Measurements from ENCODE around the gene UBE2S. TPM values are rescaled to one million over a fixed set of nuclear protein-coding genes. Genes with fewer than 3 reads are reported as not detected.

The UBE2S gene
- total RNA-seq, 1 experiment from 2014 or later, result 345 TPM

DNA sequence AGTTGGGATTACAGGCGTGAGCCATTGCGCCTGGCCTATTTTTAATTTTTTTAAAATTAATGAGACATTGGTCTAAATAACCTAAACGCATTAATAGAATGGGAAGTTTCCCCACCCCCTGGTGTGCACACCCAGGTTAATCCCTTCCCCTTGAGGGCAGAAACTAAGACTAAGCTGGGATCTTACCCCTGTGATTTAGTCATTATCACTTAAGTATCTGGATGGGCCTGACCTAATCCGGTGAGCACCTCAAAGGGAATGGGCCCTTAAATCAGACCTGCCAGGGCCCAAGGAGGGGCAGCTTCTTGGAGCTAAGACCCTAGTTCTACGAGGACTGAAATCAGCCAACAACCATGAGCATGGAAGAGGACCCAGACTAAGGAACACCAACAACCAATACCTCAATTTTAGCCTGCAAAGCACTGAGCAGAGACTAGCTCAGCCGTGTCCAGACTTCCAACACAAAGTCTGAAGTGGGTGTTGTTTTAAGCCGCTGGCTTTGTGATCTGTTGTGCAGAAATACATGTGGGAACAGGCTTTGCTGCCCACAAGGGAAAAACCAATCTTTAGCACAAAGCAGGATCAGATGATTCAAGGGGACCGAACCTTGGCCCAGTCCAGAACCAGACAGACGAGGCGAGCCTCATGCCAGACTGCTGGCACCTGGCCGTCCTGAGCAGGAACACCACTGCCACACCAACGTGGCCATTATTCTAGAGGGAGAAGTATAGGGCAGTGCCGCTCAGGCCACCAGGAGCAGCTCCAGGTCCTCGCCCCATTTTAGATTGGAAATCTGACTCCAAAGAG lies 7.1 kb downstream of the UBE2S start:
- ChIA-PET CTCF (interaction anchor here (0.7 to 1.6 kb wide), 3 partner anchors 12 to 99 kb away, joined by 3 to 4 read pairs (median 4); no protein-coding TSS in a partner anchor), POLR2A (interaction anchor here (1.1 to 2.7 kb wide), 5 partner anchors 9 to 143 kb away, joined by 3 to 7 read pairs (median 4); no protein-coding TSS in a partner anchor)
- Mint-ChIP-seq H3K9me3 (ENCODE audit: unreplicated experiment) (no peaks in the 10 kb centered on the region), H3K27me3 (ENCODE audit: insufficient read depth, unreplicated experiment) (no peaks in the 10 kb centered on the region), H3K27ac (ENCODE audit: low read depth, unreplicated experiment) (no peak overlapping the region), H3K4me1 (ENCODE audit: insufficient read depth, unreplicated experiment) (peaks cover 7% of the 10 kb centered on the region), H3K4me3 (ENCODE audit: unreplicated experiment) (no peak overlapping the region), H3K36me3 (ENCODE audit: insufficient read depth, unreplicated experiment) (peaks cover 37% of the 10 kb centered on the region)
- no TSS peak for BruUV-seq (replicated peaks)
- no peak for TF ChIP-seq CTCF (IDR thresholded peaks at IDR 0.05; ENCODE audit: unreplicated experiment)
- no peak for DNase-seq (ENCODE audit: unreplicated experiment)
- intact Hi-C loops (cut with micrococcal nuclease), result no loop called here

- intact Hi-C loops (cut with micrococcal nuclease), result no loop called here
- Mint-ChIP-seq H3K4me3 (ENCODE audit: unreplicated experiment) (no peak overlapping the region), H3K36me3 (ENCODE audit: insufficient read depth, unreplicated experiment) (peaks cover 19% of the 10 kb centered on the region), H3K27me3 (ENCODE audit: insufficient read depth, unreplicated experiment) (no peaks in the 10 kb centered on the region), H3K4me1 (ENCODE audit: insufficient read depth, unreplicated experiment) (peaks cover 4% of the 10 kb centered on the region), H3K9me3 (ENCODE audit: unreplicated experiment) (no peaks in the 10 kb centered on the region), H3K27ac (ENCODE audit: low read depth, unreplicated experiment) (no peak overlapping the region)
- TF ChIP-seq CTCF (IDR thresholded peaks at IDR 0.05; ENCODE audit: unreplicated experiment), result no peak
- CTCF ChIA-PET, result interaction anchor here (1.3 kb wide), 1 partner anchor 55 kb away, joined by 4 read pairs; no protein-coding TSS in a partner anchor
- no TSS peak for BruUV-seq (replicated peaks)
- no peak for DNase-seq (ENCODE audit: unreplicated experiment)
- POLR2A ChIA-PET, result interaction anchor here (0.7 to 2.7 kb wide), 6 partner anchors 9 to 280 kb away, joined by 3 to 8 read pairs (median 6); partner anchors contain the start of genes TMEM238 and UBE2S
These were observed 9.2 kb downstream of the UBE2S start for GRCh38 chr19:55398200-55398925.

GRCh38 chr19:55392820-55393761 lies 14.5 kb downstream of the UBE2S start:
- ChIA-PET POLR2A (interaction anchor here (0.6 to 7.2 kb wide), 8 partner anchors 14 to 258 kb away, joined by 3 to 57 read pairs (median 3); partner anchors contain the start of genes PPP6R1 and UBE2S), CTCF (interaction anchor here (0.6 to 2.2 kb wide), 5 partner anchors 91 to 503 kb away, joined by 3 to 8 read pairs (median 4); no protein-coding TSS in a partner anchor)
- H3K27me3 Mint-ChIP-seq (ENCODE audit: insufficient read depth, unreplicated experiment), result no peaks in the 10 kb centered on the region
- BruUV-seq (replicated peaks), result no TSS peak
- intact Hi-C loops (cut with micrococcal nuclease), result no loop called here
- H3K27ac Mint-ChIP-seq (ENCODE audit: low read depth, unreplicated experiment), result no peak overlapping the region
- H3K4me3 Mint-ChIP-seq (ENCODE audit: unreplicated experiment), result no peak overlapping the region
- peaks cover 46% of the 10 kb centered on the region for H3K36me3 Mint-ChIP-seq (ENCODE audit: insufficient read depth, unreplicated experiment)
- H3K9me3 Mint-ChIP-seq (ENCODE audit: unreplicated experiment), result no peaks in the 10 kb centered on the region
- peaks cover 21% of the 10 kb centered on the region for H3K4me1 Mint-ChIP-seq (ENCODE audit: insufficient read depth, unreplicated experiment)
- DNase-seq (ENCODE audit: unreplicated experiment), result no peak
- TF ChIP-seq CTCF (IDR thresholded peaks at IDR 0.05; ENCODE audit: unreplicated experiment), result no peak
